ENCODE measurements around the gene ANKS6.

ANKS6 gene

GRCh38 chr9:98796364-98797101 is at the start of gene ANKS6:
Gene ANKS6 (minus strand): TSS chr9:98796555. CDS start chr9:98796491, 64 bp downstream.
- peak; percentile 79 for DNase-seq (ENCODE audit: low spot score)

DNA sequence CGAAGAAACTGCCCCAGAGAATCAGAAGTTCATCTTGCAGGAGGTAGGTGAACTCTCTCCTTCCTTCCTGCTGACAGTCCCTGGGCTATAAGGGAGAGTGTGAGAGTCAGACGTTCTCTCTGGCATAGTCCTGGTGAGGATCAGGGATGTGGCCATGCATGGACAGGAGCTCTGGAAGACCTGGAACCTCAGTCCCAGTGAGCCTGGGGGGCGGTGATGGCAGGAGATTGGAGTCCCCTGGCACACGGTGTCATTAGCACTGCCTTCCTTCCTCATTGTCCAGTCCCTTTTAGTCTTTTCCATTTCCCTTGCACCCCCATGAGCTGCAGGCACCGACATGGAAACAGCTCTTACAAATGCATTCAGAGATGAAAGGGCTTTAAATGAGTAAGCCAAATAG is 49.7 kb upstream of the ANKS6 start:
- DNase-seq (ENCODE audit: low spot score): no peak

DNA sequence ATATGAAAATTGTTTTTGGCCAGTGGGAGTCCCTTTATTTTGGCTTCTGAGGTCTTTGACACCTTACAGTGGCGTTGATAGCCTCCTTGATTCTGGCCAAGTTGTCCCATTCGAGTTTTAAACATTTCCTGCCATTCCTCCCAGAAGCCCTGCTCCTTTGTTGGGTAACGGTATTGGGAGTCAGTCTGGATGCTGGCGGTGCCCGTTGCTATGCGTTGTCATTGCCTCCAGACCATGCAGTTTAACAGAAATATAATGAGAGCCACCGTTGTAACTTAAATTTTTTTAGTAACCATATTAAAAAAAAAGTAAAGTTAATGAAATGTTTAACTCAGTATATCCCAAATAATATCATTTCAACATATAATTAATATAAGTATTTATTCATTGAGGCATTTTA is 46.2 kb upstream of the ANKS6 start:
- DNase-seq (ENCODE audit: low spot score): no peak

- DNase-seq (ENCODE audit: low spot score): no peak
Measured at GRCh38 chr9:98839724-98840123, 43.4 kb upstream of the ANKS6 start.

- no peak for DNase-seq (ENCODE audit: low spot score)
Measured at GRCh38 chr9:98838868-98839565, 42.7 kb upstream of the ANKS6 start.

DNA sequence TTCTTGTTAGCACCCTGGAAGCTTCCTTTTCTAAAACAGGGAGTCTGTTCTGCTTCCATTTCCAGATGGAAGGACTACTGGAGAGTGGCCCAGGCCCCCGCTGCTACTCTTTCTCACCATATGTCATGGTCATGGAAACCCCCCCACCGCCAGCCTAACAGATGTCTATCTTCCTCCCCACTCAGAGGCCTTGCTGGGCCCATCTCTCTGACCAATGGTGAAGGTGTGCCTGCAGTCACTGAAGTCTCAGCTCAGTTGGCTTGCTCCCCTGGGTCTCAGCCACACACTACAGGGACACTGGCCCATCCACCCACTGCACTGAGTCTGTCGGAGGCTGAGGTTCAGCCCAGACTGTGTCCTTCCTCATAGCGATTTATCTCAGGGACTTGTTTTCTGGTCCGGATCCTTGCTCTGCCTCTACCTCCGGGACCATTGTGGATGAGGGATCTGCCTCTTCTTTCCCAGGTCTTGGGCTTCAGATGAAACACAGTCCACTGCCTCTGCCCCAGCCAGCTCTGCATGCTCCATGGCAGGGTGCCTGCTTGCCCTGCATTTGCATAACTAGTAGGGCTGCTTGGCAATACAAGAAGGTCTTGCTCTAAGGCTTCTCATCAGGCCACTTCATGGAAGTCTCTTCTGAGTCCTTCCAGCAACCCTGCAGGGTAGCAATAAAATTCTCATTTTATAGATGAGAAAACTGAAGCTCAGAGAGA is 42.0 kb upstream of the ANKS6 start:
- no peak for DNase-seq (ENCODE audit: low spot score)

DNA sequence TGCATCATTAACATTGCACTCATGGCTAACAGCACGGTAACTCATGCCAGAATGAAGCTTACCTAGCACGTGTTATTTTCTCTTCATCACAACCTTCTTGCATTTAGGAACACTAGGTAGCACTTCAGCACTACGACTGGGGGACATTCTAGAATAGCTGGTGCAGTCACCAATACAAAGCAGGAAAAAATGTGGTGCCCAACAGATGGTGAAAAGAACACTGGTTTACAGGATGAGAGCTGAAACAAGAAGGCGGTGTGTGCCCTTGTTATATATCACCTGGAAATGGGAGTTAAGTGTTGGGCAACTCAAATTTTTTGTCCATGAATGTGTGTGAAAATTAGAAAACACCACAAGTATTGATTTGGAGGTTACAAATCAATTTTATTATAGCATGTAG is 41.2 kb upstream of the ANKS6 start:
- no peak for DNase-seq (ENCODE audit: low spot score)

DNA sequence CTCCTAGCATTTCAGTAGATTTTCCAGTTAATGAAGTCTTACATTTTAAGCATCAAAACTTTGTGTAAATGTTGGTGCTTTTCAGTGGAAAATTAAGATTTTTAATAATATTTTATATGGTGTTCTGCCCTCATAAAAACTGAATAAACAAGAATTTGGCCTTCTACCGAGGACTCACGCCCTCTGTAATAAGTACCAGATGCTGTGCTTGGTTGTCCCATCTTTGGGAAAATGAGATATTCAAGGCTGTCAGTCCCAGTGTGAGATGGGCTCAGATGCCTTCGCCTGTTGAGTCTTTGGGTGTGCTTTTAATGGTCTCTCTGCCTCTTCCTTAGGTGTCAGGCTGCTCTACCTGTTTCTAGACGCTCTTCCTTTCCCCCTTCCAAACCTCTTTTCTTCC is 39.9 kb upstream of the ANKS6 start:
- DNase-seq (ENCODE audit: low spot score): no peak

DNA sequence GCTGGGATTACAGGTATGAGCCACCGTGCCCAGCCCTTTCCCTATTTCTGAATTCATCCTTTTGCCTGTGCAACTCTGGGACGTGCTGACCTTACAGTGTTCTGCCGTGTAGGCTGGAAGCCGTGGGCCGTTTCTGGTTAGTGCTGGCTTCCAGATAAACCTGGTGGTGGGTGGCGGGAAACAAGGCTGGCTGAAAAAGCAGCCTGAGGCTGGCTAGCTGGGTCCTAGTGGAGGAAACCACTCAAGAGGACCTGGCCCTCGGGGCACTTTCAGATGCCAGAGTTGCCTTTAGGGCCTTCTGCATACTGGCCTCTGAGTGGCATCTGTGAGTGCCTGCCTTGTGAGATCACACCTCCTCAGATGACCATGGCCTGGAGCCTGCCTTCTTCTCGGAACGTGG is 38.0 kb upstream of the ANKS6 start:
- DNase-seq (ENCODE audit: low spot score): no peak

- no peak for DNase-seq (ENCODE audit: low spot score)
Measured at GRCh38 chr9:98833090-98833956, 37.0 kb upstream of the ANKS6 start.

DNA sequence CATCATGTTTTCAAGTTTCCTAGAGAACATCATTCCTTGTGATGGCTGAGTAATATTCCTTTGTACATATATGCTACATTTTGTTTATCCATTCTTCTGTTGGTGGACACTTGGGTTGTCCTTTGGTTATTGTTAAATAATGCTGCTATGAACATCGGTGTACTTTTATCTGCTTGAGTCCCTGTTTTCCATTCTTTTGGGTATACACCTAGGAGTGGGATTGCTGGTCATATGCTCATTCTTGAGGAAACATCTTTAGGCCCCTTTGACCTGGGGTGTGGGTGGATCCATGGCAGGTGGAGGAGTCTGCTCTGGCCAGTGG is 36.4 kb upstream of the ANKS6 start:
- DNase-seq (ENCODE audit: low spot score): no peak

GRCh38 chr9:98831696-98832095 is 35.3 kb upstream of the ANKS6 start:
- DNase-seq (ENCODE audit: low spot score): no peak

DNA sequence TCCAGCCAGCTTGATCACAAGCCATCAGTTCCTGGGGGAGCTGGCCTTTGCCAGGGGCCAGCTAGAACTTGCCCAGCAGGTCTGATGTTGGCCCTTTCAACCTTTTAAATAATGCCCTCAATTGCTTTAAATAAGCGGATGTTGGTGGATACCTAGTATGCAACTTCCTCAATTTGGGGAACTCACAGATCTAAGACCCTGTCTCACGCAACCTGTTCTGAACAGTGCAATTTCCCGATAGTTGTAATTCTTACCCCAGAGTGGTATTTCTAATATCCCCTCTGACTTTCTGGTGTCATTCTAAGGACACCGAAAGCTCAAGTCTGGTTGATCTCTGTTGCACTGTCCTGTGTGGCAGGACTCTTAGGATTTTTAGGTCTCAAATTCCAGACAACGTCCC is 34.2 kb upstream of the ANKS6 start:
- DNase-seq (ENCODE audit: low spot score): no peak

DNA sequence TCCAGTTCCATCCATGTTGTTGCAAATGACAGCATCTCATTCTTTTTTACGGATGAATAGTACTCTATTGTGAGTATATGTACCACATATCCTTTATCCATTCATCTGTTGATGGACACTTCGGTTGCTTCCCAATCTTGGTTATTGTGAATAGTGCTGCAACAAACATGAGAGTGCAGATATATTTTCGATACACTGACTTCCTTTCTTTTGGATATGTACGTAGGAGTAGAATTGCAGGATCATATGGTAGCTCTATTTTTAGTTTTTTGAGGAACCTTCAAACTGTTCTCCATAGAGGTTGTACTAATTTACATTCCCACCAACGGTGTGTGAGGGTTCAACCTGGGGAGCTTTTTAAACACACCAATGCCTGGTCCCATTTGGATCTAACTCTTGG is 33.4 kb upstream of the ANKS6 start:
- no peak for DNase-seq (ENCODE audit: low spot score)

DNA sequence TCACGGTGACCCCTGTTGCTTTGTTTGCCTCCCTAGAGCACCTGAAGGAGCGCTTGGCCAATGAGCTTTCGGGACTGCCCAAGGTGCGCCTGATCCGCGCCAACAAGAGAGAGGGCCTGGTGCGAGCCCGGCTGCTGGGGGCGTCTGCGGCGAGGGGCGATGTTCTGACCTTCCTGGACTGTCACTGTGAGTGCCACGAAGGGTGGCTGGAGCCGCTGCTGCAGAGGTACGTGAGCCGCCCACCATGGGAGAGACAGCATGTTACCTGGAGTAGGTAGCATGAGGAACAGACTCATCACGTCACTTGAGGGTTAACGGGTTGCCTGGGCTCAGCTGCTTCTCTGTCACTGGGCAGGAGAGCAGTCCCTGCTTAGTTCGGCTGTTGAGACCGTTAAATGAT is 30.4 kb upstream of the ANKS6 start:
- no peak for DNase-seq (ENCODE audit: low spot score)

DNA sequence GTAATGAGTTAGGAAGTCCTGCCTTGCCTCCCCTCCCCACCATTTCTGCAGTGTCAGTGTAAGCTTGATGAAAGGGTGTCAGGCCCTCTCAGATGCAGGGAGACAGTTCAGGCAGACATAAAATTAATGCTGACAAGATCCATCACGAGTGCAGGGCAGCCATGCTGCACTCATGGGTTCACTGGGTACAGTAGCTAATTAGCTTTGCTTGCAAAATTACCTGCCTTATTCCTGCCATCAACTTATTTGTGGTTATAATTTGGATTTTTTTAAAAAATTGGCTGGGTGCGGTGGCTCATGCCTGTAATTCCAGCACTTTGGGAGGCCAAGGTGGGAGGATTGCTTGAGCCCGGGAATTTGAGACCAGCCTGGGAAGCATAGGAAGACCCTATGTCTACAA is 29.1 kb upstream of the ANKS6 start:
- DNase-seq (ENCODE audit: low spot score): no peak

- DNase-seq (ENCODE audit: low spot score): no peak
Measured at GRCh38 chr9:98823666-98824334, 27.4 kb upstream of the ANKS6 start.

- DNase-seq (ENCODE audit: low spot score): no peak
Measured at GRCh38 chr9:98822661-98823060, 26.3 kb upstream of the ANKS6 start.

GRCh38 chr9:98821831-98822230 is 25.5 kb upstream of the ANKS6 start:
- DNase-seq (ENCODE audit: low spot score): no peak

DNA sequence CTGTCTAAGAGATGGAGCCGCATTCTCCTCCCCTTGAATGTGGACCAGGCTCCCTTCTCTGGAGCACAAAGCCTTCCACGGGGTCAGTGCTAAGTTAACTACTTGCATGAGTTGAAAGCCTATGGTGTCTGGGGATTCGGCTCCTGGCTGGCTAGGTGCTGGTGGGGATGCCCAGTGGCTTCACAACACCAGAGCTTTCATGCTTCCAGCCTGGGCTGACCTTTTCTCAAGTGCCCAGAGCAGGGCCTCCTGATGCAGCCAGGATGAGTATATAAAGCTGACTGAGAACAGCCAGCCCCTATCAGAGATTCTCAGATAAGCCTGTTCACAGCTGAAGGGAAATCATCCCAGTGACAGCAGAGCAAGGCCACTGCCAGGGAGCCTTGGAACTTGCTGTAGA is 22.9 kb upstream of the ANKS6 start:
- no peak for DNase-seq (ENCODE audit: low spot score)

GRCh38 chr9:98818764-98819163 is 22.4 kb upstream of the ANKS6 start:
- no peak for DNase-seq (ENCODE audit: low spot score)

All from globus pallidus (tissue), 1 donor.